Activated CD4-positive, alpha-beta T cell treated with anti-CD3 and anti-CD28 coated beads, Interleukin-2, Interleukin-4, amounts not matched to agents 100 ng/mL and 50 ng/mL, durations not matched to agents 16 hours and 8 hours (primary cell): ENCODE measurements around the gene GNB1L.
"Not testable (repeated sequence)": the region's sequence is repeated elsewhere in the genome, so short reads cannot be mapped to it uniquely, and the experiment has no call there.

Source experiments
- DNase-seq: peaks from one replicate; pipeline ENCODE4 v3.0.0-alpha.2; 2020; ENCODE audit warnings: low spot score

The GNB1L gene

GRCh38 chr22:19795617-19796008 lies 59.1 kb downstream of the GNB1L start:
- no peak for DNase-seq

GRCh38 chr22:19793661-19794310 lies 60.9 kb downstream of the GNB1L start:
- no peak for DNase-seq

DNA sequence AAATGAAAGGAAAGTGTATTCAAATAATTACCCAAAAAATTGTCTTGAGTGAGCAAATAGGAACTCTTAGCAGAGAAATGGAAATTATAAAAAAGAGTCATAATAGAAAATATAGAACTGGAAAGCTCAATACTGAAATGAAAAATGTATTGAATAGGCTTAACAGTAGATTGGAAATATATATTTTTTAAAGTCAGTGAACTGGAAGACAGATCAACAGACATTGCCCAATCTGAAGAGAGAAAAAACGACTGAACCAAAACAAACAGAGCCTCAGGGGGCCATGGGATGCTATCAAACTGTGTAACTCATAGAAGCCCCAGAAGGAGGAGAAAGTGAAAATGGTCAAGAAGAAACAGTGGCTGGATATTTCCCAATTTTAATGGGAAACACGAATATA lies 61.5 kb downstream of the GNB1L start:
- no peak for DNase-seq

- DNase-seq, result not testable (repeated sequence)
Measured at GRCh38 chr22:19792383-19792896, 62.2 kb downstream of the GNB1L start.

DNA sequence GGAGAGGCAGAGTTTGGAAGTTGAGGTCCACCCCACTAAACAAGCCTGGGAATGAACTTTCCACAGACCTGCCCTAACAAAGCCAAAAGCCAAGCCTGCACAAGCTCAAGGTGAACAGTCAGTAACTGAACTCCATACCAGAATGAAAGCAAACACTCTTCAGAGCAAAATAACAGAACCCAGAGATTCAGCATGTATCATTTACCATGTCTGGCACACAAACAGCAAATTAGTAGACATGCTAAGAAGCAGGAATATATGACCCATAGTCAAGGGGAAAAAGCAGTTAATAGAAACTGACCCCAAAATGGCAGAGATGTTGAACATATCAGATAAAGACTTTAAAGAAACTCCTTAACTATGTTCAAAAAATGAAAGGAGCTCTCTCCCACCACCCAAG lies 62.8 kb downstream of the GNB1L start:
- no peak for DNase-seq

DNA sequence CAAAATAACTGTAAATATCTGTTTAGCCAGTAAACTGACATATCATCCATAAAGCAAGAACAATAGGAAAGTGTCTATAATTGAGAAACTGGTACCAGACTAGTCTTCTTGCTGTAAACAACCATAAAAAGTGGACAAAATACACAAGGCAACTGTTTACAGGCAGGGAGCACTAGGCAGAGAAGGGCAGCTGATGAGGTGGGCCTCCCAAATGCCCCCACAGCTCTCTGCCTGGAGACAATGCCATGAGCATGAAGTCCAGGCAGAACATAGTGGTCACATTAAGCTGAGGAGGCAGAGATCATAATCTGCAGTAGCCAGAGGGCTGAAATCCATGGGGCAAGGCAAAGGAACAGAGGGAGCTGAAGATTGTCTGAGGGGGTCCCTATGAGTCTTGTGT lies 63.4 kb downstream of the GNB1L start:
- no peak for DNase-seq

DNA sequence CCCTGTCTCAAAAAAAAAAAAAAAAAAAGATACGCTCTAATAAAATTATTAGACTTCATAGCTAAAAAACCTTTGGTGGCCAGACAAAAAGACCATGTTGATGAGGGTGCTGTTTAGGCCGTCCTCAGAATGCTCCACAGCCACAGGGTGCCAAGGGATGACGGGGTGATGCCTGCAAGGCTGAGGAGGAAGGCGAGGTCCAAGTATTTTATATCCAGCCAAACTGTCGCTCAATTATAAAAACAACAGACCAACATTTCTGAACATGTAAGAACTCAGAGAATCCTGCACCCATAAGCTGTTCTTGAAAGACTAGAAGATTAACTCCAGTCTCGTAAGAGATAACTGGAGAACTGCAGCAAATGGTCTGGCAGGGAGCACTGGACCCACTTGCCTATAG lies 64.8 kb downstream of the GNB1L start:
- no peak for DNase-seq

DNA sequence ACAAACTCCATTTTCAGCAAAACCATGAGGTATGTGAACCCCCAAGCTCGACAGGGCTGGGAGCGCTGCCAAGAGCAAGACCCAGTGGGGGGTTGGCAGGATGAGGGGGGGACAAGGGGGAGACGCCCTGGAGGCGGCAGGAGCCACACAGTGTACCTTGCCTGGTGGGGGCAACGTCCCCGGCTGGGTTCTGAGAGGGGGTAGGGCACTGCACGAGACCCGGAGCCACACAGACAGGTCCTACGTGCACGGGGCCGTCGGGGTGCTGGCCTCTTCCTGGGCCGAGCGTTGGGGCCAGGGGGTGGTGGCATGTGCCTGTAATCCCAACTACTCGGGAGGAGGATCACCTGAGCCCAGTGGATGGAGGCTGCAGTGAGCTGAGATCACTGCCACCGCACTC lies 65.3 kb downstream of the GNB1L start:
- DNase-seq, result no peak

GRCh38 chr22:19788661-19789225 lies 65.9 kb downstream of the GNB1L start:
- DNase-seq, result no peak

GRCh38 chr22:19787849-19788141 lies 66.9 kb downstream of the GNB1L start:
- no peak for DNase-seq

DNA sequence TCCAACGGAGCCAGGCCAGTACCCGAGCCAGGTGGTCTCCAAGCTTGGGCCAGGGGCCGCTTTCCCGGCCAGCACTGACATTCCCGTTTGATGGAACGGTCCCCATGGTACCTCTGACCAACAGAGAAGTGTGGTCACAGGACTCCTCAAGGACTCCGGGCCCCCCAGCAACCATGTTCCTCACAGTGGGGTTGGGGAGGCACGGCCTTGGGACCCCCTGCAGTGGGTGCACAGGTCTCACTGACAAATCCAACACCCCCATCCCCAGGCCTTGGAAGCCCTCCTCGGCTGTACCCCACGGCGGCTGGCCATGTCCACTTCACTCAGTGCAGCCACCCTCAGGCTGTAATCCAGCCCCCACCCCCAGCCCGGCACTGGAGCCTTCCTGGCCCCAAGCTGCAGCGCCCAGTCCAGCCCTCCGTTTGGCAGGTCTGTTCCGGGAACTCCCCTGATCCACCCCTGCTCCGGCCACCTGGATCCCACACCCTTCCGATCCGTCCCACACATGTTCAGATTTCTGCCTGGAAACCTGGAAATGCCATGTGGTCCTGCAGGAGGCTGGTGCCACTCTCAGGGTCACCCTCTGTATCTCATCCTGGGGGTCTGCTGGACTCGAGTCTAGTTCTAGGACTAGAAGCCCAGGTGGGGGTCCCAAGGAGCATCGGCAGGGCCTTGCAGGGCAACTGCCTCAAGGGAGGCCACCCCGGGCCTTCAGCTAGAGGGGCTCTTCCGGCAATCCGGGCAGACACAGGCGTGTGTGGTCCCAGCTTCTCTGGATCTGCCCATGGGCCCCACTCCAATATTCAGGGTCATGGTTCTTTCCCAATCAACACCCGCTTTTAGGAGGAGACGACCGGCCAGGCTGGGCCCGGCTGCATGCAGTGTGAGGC lies 67.5 kb downstream of the GNB1L start:
- DNase-seq, result no peak

GRCh38 chr22:19786264-19786585 lies 68.4 kb downstream of the GNB1L start:
- no peak for DNase-seq

DNA sequence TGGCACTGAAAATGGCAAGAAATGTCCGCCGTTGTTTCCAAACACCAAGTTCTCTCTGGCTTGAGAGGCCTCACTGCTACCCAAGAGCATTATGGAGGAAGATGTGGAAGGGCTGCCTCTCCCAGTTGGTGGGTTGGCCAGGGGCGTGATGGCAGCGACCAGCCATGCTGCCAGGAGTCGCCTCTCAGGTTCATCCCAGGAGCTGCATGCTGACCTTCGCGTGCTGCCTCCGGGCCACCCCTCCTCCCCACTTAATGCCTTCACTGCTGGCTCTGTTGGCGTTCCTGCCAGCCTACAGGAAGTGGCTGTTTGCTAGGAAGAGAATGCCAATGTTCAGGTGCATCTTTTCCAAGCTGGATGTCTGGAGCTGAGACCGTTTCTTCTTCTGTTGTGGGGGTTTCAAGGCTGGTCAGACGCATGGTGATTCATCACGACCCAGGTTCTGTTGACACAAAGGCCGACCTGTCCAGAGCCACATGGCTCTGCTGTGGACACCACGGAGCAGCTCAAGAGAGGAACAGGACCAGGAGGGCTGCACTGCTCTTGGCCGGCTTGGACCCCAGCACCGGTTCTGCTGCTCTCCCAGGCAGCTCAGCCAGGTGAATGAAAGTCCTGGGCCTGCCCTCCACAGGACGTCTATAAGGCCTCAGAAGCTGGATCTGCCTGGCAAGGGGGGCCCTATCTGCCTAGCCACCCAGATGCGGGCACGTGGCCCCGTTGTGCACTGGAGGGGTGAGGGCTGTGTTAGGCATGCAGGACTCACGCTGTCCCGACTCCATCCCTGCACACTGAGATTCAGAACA lies 69.0 kb downstream of the GNB1L start:
- DNase-seq, result no peak

GRCh38 chr22:19784384-19785175 lies 70.1 kb downstream of the GNB1L start:
- DNase-seq, result no peak

DNA sequence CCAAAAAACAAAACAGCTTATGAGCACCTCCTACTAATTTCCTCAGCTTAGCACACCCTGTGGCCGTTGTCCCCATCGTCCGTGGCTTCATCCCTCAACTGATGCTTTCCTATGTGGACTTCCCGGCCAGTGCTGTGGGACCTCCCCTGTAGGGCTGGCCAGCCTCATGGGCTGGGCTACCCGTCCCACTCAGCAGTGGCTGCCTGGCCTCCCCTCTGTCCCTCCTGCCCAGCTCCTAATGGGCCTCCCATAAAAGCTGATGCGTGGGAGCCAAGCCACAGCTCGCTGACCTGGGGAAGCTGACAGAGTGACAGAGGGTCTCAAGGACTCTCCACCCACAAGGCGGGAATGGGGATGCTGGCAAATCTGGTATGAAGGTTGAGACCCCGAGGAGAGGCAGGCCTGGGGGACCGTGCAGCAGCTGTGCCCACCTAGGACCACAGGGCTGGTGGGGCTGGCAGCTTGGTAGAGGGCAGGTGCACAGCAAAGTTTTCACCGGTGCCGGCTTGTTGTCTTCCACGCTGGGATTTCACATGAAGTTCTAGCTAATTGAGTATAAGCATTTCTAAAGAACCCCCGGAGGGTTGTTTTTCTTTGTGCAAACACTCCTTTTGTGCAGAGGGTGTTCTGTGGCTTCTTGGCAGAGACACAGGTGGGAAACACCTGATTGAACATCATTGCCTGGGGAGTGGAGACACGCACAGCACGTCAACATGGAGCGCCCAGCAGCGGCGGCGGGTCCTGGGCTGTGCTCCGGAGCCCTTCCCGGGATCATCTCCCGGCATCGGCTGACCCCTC lies 70.9 kb downstream of the GNB1L start:
- DNase-seq, result no peak

DNA sequence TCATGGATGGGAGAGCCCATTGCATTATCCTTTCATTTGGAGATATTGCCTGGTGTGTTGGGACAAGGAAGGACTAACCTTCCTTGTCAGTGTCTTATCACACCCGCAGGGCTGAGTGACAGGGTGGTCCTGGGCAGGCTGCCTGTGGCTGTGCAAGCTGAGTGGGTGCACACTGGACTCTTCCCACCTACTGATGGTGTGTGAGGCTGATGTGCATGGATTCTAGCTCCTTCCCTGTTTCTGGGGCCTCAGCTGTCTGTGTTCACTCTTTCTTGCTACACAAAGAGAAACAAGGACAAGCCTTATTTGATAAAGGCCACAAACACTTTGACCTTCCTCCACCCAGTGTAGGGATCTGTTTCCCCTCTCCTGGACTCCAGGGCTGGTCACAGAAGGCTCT lies 72.1 kb downstream of the GNB1L start:
- DNase-seq, result no peak

- DNase-seq, result no peak
Measured at GRCh38 chr22:19779685-19780268, 74.9 kb downstream of the GNB1L start.

GRCh38 chr22:19779011-19779421 lies 75.7 kb downstream of the GNB1L start:
- no peak for DNase-seq

DNA sequence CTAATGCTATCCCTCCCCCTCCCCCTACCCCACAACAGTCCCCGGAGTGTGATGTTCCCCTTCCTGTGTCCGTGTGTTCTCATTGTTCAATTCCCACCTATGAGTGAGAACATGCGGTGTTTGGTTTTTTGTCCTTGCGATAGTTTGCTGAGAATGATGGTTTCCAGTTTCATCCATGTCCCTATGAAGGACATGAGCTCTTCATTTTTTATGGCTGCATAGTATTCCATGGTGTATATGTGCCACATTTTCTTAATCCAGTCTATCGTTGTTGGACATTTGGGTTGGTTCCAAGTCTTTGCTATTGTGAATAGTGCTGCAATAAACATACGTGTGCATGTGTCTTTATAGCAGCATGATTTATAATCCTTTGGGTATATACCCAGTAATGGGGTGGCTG lies 77.5 kb downstream of the GNB1L start:
- not testable (repeated sequence) for DNase-seq

DNA sequence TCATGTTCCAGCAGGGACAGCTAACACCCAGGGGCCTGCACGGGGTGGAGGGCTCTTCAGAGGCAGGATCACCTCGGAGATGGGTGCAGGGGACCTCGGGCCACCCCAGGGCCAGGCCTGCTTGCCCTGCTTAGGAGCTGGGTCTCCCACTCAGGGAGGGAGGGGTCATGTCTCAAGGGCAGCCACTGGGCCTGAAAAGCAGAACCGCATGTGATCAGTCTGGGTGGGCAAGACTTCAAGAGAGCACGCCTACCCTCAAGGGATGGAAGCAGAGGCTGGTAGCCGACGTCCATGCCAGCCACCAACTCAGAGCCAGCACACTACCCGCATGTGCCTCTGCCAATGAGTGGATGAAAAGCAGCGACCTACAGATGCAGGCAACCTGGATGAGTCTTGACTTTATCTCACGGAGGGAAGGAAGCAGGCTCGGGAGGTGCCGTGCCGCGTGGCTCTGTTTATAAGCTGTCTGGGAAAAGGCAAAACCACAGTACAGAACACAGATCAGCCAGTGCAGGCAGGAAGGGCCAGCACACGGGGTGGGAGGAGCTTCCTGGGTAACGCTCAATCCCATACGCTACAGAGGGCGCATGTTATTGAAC lies 78.1 kb downstream of the GNB1L start:
- no peak for DNase-seq
